Cardiac muscle cell (in vitro differentiated cells and primary cell): Measurements from ENCODE around the gene SLC6A6. TPM values are rescaled to one million over a fixed set of nuclear protein-coding genes. Genes with fewer than 3 reads are reported as not detected.

Experiments
- DNase-seq, 2 donors: peaks; one replicate each; pipeline versions ENCODE4 v3.0.0 to v3.0.0-alpha.2; 2010 to 2017; ENCODE audit warnings: low read depth in 1 of 2, low spot score in 1 of 2
- H3K27ac ChIP-seq: fragments of 200-600 bp; sonication (generic); 2 replicates; pipeline ENCODE4 v1.5.1; 2016
- H3K27me3 ChIP-seq: fragments of 200-600 bp; sonication (generic); 2 replicates; pipeline ENCODE4 v1.6.0; 2016; ENCODE audit warnings: control low read depth
- H3K36me3 ChIP-seq: fragments of 200-600 bp; sonication (generic); 2 replicates; pipeline ENCODE4 v1.5.1; 2016; ENCODE audit warnings: control low read depth
- H3K4me1 ChIP-seq: fragments of 200-600 bp; sonication (generic); 2 replicates; pipeline ENCODE4 v1.8.1; 2017; ENCODE audit warnings: low read depth, mild to moderate bottlenecking, mixed run types
- H3K4me3 ChIP-seq: fragments of 200-600 bp; sonication (generic); 2 replicates; pipeline ENCODE4 v1.5.1; 2016; ENCODE audit warnings: mild to moderate bottlenecking
- H3K9me3 ChIP-seq: fragments of 200-600 bp; sonication (generic); 2 replicates; pipeline ENCODE4 v1.5.1; 2017; ENCODE audit warnings: low read depth, mild to moderate bottlenecking, control low read depth
- CTCF ChIP-seq: IDR thresholded peaks from 2 replicates; pipeline ENCODE4 v1.5.1; 2012; ENCODE audit warnings: low read depth, mild to moderate bottlenecking, low read length
- polyA plus RNA-seq: library from polyadenylated mRNA; unstranded; fragments of >200 nt; fragmentation: Nextera tagmentation; extraction: Ambion mirVana; gene quantifications from 2 replicates; pipeline ENCODE4 v1.2.1, GENCODE V29; 2016
- total RNA-seq: library from RNA; depleted of rRNA; stranded (reverse); fragments of >200 nt; gene quantifications from 2 replicates; pipeline ENCODE4 v1.2.3, GENCODE V29; 2016

SLC6A6 gene
- total and polyA plus RNA-seq, 2 experiments from 2014 or later: 5.4 to 19.7 TPM

GRCh38 chr3:14454639-14455310, 52.4 kb downstream of the SLC6A6 start:
- H3K9me3 ChIP-seq: no peaks in the 10 kb centered on the region
- peaks cover 14% of the 10 kb centered on the region for H3K4me1 ChIP-seq
- no peaks in the 10 kb centered on the region for H3K36me3 ChIP-seq
- no peak for TF ChIP-seq CTCF
- DNase-seq: no peak
- H3K27ac ChIP-seq: no peak overlapping the region
- no peak overlapping the region for H3K4me3 ChIP-seq
- no peaks in the 10 kb centered on the region for H3K27me3 ChIP-seq

DNA sequence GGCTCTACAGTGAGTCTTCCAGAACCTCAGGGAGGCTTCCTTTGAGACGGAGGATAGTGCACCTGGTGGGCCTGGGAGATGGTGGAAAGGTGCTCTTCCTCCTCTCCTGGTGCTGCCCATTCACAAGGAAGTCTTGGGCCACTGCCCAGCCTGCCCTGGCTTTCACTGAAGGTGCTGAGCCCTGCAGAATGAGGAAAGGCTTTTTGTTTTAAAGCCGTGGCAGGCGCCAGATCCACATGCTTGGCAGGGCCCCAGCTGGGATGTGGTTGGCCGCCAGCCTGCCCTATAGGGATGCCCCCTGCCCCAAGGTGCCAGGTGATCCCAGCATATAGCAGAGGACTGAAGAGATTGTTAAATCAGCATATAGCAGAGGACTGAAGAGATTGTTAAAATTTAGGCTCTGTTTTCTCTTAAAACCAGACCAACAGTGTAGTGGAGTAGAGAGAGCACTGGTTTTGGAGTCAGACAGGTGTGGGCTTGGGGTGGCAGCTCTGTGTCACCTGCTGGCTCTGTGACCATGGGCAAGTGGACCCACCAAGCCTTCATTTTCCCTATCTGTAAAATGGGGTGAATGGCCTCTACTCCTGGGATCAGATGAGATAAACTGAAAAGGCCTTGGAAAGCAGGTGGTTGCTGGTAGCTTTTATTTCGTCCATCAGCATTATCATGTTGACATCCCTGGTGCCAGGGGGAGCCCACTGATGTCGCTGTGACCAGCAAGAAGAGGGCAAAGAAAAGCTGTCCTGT, 53.3 kb downstream of the SLC6A6 start:
- no peaks in the 10 kb centered on the region for H3K36me3 ChIP-seq
- no peaks in the 10 kb centered on the region for H3K27me3 ChIP-seq

GRCh38 chr3:14456794-14457193, 54.4 kb downstream of the SLC6A6 start:
- no peaks in the 10 kb centered on the region for H3K9me3 ChIP-seq
- H3K27me3 ChIP-seq: no peaks in the 10 kb centered on the region
- peaks cover 14% of the 10 kb centered on the region for H3K4me1 ChIP-seq
- no peak overlapping the region for H3K4me3 ChIP-seq
- no peak for TF ChIP-seq CTCF
- H3K27ac ChIP-seq: no peak overlapping the region
- no peaks in the 10 kb centered on the region for H3K36me3 ChIP-seq
- DNase-seq: no peak

More for the DNA sequence above, 53.3 kb downstream of the SLC6A6 start:
- DNase-seq: no peak
- peaks cover 14% of the 10 kb centered on the region for H3K4me1 ChIP-seq
- H3K9me3 ChIP-seq: no peaks in the 10 kb centered on the region
- H3K27ac ChIP-seq: no peak overlapping the region
- TF ChIP-seq CTCF: no peak
- H3K4me3 ChIP-seq: no peak overlapping the region

DNA sequence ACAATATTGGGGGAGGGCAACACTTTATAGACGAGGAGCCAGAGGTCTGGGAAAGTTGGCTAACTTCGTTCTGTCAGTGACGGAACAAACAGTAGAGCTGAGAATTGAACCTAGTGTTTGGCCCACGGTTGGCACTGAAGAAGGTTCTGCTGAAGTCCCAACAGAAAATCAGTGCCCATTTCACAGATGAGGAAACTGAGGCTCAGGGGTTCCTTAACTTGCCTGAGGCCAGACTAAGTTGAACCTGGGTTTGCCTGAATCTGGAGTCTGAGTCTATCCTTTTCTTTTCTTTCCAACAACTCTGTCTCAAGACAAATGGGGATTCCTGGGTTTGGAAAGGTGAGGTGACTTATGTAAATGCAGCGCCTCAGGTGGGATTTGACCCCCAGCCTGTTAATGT, 55.1 kb downstream of the SLC6A6 start:
- H3K27me3 ChIP-seq: no peaks in the 10 kb centered on the region
- no peak overlapping the region for H3K27ac ChIP-seq
- no peak for TF ChIP-seq CTCF
- no peak for DNase-seq
- H3K9me3 ChIP-seq: no peaks in the 10 kb centered on the region
- H3K4me1 ChIP-seq: peaks cover 14% of the 10 kb centered on the region
- no peak overlapping the region for H3K4me3 ChIP-seq
- H3K36me3 ChIP-seq: no peaks in the 10 kb centered on the region

DNA sequence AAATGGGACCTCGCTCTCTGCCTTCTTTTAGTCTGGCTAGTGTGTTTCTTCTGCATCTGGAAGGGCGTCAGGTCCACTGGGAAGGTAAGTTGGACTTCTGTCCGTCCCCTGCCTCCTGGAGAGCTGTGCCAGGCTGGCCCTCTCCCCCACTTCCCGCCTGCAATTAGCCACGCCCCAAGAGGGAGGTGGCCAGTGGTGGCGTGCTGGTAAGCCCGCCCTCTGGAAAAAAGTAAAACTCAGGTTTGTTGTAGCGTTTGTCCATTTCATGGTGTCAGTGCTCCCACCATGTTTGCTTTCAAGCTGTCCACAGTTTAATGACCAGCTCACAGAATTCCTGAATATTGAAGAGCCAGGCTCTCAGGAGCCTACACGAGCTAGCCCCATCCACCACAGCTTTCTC, 55.6 kb downstream of the SLC6A6 start:
- Histone ChIP-seq H3K4me1 (peaks cover 14% of the 10 kb centered on the region), H3K36me3 (no peaks in the 10 kb centered on the region), H3K27me3 (no peaks in the 10 kb centered on the region), H3K4me3 (no peak overlapping the region), H3K27ac (peak overlapping the region; percentile 19), H3K9me3 (no peaks in the 10 kb centered on the region)
- TF ChIP-seq CTCF: no peak
- DNase-seq: peak in 1 of 2 donors; percentile 20
